Measurements from ENCODE around the gene REPIN1. TPM values are rescaled to one million over a fixed set of nuclear protein-coding genes. Genes with fewer than 3 reads are reported as not detected.

Gene REPIN1
- total and polyA plus RNA-seq, 9 of the 15 experiments (the other 6 are each of a cell fraction or from before 2014, with no cell fraction given), result 8.1 to 283 (median 94.3) TPM

- TF ChIP-seq MGA (IDR thresholded peaks at IDR 0.05), result peak; percentile 83
- no peak for TF ChIP-seq TAF1 (IDR thresholded peaks at IDR 0.05; ENCODE audit: control insufficient read depth, extremely low read depth, insufficient read depth, low read length, severe bottlenecking)
- TF ChIP-seq CC2D1A (IDR thresholded peaks at IDR 0.05), result no peak
- no peak for TF ChIP-seq ARID2 (IDR thresholded peaks at IDR 0.05)
- no peak for TF ChIP-seq SAFB (IDR thresholded peaks at IDR 0.05; ENCODE audit: borderline replicate concordance, low read depth, low read length)
- no peak for TF ChIP-seq ZNF655 (CRISPR knock-in tag; IDR thresholded peaks at IDR 0.05)
- no peak for TF ChIP-seq MEIS2 (IDR thresholded peaks at IDR 0.05; ENCODE audit: partially characterized antibody)
- no peak for TF ChIP-seq ZNF280B (CRISPR knock-in tag; IDR thresholded peaks at IDR 0.05)
- no peak for TF ChIP-seq ZNF57 (CRISPR knock-in tag; IDR thresholded peaks at IDR 0.05)
- TF ChIP-seq CBFA2T2 (conservative IDR thresholded peaks at IDR 0.05), result no peak; the same call in 1 of the 2 replicates
- TF ChIP-seq NCOA4 (IDR thresholded peaks at IDR 0.05; ENCODE audit: partially characterized antibody), result no peak
- TF ChIP-seq MYNN (IDR thresholded peaks at IDR 0.05), result no peak
- TF ChIP-seq MYNN (CRISPR knock-in tag; IDR thresholded peaks at IDR 0.05), result no peak
- no peak for TF ChIP-seq ZNF75A (CRISPR knock-in tag; IDR thresholded peaks at IDR 0.05)
- TF ChIP-seq BRD9 (IDR thresholded peaks at IDR 0.05; ENCODE audit: low read depth, partially characterized antibody), result peak; percentile 54
- TF ChIP-seq FOXA1 (IDR thresholded peaks at IDR 0.05; ENCODE audit: borderline replicate concordance), result no peak
These were observed 35.7 kb downstream of the REPIN1 start (continued) for GRCh38 chr7:150404172-150404804.

Measured in K562 (cell line).